CD1c-positive myeloid dendritic cell (primary cell): ENCODE measurements around the gene FSCN2.

Experiments used
- DNase-seq: peaks from one replicate; pipeline ENCODE4 v3.0.0-alpha.2; 2016; ENCODE audit errors: extremely low spot score

FSCN2 gene

DNA sequence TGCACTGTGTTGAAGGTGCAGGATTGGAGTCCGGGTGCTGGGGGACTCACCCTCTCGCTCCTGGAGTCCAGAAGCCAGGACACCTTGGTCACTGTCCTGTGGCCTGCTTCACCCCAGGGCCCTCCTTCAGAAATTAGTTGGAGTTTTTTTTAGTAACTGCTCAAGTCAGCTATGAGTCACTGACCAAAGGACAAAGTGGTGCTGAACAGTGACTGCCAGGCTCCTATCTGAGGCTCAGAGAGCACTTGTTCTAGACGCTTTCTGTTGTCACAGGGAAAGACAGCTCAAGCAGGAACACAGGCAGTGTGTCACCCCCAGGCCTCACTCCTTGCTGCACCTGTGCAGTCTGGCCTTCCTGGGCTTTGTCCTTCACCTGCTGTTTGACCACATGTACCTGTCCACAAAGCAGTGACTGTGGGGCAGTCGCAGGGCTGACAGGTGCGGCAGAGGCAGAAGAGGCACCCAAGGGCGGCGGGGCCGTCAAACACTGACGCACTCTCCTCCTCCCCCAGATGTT is 28.1 kb downstream of the FSCN2 start:
- DNase-seq: no peak

DNA sequence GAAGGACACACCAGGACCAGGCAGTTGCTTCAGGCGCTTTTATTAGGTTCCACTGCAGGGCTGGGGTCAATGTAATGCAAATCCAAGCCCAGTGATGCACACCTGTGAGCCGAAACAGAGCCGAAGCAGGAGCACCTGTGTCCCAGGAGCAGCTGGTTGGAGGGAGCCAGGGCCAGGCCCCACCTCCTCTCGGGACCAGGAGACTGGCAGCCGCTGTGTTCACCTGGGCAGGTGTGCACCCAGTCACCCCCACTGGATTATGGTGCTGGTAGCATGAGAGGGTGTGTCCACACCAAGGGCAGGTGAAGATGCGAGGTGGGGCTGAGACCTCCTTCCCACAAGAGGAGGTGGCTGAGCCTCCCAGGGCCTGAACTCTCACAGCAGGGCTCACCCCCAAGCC is 28.7 kb downstream of the FSCN2 start:
- no peak for DNase-seq

DNA sequence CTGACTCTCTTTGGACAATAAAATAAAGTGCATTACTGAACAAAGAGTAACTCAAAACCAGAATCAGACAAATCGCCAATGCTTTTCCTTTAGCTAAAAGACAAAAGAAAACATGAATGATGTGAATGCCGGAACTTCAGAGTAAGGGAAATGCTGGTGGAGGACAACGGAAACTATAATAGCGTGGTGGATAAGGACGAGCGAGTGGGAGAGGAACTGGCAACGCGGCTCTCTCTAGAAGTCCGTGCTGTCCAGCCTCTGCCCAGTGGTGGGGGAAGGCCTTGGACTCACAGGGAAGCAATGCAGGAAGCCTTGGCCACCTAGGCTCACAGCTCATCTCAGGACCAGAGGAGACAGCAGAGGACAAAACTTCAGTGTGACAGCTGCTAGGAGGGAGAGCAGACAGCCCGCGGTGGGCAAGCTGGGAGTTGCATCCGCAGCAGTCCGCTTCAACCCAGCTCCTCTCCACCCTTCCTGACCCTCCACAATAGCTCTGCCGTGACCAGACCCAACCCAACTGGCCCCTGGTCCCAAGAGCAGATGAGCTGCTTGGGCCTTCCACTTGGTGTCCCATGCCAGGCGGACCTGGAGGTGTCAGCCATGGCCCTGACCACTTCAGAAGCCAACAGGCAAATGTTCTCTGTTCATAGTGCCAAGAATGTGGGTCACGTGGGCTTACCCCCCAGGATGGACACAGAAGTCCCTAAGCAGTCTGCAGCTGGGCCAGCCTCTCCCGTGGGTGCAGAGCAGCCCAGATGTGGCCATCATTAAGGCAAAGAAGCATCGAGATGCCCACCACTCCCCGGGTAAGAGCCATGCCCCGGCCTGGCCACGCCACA is 29.3 kb downstream of the FSCN2 start:
- no peak for DNase-seq

DNA sequence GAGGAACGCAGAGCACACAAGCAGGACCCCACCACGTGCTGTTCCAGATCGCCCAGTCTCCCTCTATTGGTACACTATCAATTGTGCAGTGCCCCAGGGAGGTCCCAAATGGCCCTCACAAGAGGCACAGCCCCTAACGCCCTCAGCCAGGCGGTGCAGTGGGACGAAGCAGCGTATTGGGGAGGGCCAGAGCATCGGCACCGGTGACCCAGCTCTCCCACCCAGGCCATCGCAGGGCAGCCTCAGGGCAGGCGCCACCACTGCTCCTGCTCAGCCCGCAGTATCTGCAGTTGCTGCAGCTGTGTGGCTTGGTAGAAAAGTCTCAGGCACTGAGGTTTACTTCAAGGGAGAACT is 29.9 kb downstream of the FSCN2 start:
- DNase-seq: no peak

DNA sequence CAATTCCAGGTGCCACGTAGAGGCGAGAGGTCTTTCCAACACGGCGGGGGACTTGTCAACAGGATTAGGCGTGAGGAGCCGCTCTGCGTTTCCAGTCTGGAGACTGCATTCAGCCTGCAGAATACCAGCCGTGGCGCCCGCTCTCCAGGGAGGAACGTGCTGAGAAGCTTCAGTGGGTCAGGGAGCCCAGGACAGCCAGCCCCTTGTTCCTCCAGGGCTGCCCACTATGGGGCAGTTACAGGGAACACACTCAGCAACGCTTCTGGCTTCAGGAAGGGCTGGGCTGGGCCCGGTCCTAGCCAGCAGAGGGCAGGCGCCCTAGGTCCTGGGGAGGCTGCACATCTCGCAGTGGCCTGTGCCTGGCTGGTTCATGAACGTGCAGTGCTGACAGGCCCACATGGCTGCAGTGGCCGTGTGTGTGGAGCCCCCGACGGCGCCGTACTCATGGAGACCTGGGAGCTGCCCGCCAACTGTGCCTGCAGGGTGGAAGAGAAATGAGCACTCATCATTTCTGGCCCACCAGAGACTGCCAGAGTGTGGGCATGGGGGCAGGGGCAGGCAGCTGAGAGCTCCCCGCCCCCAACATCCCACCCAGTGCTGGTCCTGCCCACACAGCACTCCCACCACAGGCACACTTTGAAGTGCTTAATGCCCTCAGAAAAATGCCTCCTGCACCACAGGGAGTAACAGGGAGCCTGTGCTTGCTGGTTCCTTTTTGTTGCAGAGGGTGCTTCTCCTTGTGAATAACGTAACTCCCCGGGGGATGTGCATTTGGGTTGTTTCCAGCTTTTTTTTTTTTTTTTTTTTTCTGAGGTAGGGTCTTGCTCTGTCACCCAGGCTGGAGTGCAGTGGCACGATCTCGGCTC is 31.0 kb downstream of the FSCN2 start:
- DNase-seq: peak; percentile 32

DNA sequence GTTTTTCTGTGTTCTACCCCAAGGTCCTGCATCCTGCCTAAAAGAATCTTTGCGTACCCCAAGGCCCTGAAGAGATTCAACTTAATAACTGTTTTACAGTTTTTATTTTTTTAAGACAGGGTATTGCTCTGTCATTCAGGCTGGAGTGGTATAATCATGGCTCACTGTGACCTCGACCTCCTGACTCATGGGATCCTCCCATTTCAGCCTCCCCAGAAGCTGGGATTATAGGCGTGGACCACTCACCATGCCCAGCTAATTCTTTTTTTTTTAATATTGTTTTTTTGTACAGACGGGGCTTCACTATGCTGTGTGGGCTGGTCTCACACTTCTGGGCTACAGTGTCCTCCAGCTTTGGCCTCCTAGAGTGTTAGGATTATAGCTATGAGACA is 33.3 kb downstream of the FSCN2 start:
- no peak for DNase-seq

DNA sequence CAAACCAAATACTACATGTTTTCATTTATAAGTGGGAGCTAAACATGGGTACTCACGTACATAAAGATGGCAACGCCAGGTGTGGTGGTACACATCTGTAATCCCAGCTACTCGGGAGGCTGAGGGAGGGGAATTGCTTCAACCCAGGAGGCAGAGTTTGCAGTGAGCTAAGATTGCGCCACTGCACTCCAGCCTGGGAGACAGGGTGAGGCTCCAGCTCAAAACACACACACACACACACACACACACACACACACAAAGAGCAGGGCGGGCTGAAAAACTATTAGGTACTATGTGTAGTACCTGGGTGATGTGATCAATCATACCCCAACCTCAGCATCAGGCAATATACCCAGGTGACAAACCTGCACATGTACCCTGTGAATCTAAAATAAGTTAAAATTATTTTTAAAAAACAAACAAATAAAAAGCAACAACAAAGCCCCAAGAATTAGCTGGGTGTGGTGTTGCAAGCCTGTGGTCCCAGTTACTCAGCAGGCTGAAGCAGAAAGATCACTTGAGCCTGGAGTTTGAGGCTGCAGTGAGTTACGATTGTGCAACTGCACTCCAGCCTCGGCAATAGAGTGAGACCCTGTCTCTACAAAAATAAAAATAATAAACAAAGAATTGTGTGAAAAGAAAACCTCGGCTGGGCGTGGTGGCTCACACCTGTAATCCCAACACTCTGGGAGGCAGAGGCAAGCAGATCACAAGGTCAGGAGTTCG is 35.8 kb downstream of the FSCN2 start:
- DNase-seq: no peak

DNA sequence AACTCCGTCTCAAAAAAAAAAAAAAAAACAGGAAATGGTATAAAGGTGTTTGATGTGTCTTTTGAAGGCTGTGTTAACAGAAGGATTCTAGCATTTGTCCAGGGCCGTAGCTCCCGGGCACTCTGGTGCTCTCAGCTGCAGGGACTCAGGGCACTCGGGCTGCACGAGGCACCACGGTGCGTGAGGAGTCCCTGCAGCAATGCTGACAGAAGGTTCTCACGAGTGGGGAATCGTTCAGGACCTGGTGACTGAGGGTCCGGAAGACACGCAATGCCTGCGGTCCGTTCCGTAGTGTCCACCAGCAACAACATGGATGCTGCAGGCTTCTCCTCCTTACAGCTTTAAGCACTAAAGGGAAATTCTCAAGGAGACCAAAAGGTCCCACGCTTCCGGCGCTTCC is 36.6 kb downstream of the FSCN2 start:
- DNase-seq: no peak

DNA sequence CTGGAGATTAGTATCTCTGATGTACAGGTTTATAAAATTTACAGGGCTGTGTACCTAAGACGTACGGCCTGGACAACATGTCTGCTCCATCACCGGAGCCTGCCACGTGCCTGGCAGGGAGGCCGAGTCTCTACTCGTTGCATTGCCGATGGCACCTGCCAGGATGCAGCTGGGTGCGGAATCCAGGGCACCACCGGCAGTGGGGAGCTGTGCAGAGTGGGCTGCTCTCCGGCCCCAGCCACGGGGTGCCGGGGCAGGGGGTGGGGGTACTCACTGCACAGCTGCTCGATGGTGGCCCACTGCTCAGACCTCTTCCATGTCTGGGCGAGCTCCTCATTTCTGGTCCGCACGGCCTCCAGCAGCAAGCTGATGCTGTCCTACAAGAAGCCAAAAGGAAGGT is 37.1 kb downstream of the FSCN2 start:
- DNase-seq: no peak

DNA sequence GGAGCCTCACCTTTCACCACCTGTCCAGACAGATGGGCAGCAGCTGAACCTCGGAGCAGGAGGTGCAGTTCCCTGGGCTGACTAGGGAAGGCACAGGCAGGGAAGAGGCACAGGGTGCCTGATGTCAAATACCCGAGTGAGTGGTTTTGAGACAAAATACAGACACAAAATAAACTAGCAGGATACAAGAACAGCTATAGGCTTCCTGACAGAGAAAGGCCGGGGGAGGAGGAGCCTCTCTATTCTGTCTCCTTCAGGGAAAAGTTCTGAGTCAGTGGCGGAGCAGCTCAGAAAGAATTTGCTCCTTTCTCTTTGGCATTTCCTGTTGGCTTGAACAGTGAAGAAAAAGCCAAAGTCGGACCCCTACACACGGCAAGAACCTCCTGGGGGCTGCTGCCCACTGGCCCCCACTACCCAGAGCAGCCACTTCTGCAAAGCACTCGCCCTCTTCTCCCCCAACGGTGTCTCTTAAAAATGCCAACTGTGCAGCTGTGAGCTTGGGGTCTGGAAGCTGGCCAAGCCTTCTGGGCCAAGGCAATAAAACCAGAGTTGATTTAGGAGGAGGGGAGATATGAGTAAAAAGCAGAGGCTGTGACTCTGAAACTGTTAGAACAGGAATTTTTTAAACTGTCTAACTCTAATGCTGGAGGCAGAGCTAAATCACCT is 38.4 kb downstream of the FSCN2 start:
- no peak for DNase-seq

DNA sequence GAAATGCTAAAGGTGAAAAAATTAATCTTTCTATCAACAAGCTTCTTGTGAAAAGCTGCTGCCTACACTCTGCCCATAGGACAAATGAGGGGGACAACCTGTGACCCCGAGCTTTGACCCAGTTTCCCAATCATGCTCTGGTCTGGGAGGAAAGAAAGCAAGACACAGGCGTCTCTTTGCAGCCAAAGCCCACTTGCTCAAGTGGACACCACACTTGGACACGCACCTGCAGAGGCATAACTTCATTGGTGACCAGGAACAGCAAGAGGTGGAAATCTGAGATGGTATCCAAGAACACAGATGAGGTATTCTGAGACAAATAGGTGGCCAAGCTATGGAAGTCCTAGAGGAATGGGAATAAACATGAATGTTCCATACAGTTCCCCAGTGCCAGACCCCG is 39.0 kb downstream of the FSCN2 start:
- DNase-seq: no peak

DNA sequence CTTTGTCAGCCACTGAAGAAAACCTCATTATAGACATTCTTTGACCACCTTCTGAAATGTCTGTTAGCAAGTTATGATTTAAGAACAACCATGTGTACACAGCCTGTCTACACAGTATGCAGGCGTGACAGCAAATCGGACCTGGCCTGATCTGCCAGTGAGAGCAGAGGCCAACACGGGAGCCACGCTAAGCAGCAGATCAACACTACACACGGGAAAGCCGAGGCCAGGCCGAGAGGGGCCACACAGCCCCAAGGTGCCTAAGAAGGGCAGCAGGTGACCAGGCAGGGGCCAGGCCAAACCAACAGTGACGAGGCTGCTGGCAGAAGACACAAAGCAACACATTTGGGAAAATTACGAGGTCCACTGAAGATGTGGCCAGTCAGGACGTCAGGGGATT is 40.2 kb downstream of the FSCN2 start:
- no peak for DNase-seq

DNA sequence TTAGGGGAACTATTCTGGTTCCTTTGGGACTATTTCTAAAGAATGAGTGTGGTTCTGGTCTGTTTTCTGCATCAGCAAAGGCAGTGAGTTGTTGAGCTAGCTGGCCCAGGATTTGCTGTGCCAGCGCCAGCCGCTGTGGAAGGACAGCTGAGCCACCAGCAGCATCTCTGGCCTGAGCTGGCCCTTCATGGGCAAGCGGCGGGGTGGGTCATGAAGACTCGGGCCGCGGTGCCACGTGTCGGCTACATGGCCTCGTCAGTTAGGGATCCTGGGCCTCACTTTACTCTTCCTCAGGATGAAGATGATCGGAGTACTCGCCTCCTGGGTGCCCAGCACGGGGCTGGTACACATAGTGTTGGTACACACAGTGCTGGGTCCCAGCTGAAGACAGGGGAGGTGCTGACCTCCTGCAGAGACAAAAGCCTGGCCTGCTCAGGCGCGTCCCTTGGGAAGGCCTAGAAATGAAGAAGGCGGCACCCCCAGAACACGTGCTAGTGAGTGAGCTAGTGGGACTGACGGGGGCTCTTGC is 41.9 kb downstream of the FSCN2 start:
- DNase-seq: no peak

DNA sequence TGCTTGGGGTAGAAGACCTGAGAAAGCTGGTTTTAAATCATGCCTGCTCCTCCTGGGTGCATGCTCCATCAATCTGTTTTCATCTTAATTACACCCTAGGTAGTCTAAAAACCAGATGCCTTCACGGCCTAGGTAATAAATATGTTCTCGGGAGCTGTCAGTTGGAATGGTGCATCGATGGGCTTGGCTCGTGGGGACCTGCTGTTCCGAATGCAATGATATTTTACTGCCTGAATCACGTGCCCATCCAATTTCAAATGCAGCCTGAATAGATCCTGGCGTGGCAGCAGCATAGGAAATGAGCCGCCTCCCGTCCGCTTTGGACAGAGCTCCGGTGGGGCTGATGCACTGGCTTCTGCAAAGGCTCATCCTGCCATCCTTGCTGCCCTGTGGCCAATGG is 42.8 kb downstream of the FSCN2 start:
- DNase-seq: no peak

DNA sequence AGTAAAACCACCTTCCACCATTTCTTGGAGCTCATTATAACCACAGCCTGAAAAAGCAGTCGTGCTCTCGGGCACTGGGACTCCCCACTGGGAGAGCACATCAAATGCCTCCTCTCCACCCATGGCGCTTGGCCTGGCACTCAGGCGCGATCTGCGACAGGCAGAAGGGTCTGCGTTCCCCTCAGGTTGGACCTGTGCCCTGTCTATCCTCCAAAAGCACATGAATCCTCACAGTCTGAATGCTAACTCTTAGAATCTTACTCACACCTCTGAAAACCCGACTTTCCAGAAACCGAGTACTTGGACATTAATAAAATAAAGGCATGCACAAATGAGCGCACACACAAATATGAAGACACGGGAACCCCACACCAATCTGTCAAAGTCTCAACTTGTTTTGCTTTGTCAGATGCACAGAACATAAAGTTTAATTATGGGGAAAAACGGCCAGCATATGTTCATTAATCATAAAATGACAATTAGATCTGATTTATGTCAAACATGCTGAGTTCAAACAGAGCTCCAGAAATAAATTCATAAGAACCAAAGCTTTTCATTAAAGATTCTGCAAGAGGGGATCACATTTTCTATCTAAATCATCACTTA is 44.5 kb downstream of the FSCN2 start:
- no peak for DNase-seq

DNA sequence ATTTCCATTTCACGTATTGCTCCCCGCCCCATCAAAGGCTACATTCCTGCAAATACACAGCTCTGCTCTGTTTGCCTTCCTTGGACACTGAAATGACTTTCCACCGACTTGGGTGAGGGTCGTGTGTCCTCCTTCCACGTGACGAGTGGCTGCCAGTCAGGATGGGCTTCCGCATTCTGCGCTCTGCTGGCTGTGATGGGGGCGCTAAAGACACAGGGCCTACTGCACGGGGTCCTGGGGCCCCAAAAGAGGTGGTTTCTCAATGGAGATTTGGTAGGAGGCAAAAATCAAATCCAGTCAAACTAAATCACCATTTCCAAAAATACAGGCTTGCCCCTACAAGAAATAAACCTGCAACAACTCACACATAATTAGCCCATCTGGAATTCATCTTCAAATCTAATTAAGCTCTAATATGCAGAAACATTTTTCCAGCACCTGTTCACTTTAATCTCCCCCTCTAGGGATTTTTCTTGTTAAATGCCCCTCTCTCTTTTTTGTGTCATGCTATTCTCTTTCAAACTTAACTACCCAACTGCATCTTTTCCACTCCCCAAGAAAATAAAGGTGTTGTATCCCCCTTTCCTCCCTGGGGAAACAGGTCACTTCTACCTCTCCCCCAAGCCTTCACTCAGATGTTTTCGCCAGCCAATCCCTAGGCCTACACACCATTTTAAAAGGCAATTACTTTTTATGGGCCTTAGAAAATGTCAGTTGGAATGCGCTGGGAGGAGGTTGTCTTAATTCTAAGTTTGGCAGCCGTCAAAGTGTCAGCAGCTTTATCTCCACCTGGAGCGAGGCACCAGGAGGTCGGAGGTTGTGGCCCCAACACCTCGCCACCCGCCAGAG is 45.8 kb downstream of the FSCN2 start:
- no peak for DNase-seq

DNA sequence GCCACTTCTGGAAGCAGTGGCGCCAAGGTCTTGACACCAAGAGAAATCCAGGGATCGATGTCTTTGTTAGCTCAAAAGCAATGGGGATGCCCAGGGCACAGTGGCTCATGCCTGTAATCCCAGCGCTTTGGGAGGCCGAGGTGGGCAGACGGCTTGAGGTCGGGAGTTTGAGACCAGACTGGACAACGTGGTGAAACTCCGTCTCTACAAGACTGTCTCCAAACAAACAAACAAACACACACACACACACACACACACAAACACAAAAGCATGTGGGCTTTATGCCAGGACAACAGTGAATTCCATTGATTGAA is 46.4 kb downstream of the FSCN2 start:
- no peak for DNase-seq

DNA sequence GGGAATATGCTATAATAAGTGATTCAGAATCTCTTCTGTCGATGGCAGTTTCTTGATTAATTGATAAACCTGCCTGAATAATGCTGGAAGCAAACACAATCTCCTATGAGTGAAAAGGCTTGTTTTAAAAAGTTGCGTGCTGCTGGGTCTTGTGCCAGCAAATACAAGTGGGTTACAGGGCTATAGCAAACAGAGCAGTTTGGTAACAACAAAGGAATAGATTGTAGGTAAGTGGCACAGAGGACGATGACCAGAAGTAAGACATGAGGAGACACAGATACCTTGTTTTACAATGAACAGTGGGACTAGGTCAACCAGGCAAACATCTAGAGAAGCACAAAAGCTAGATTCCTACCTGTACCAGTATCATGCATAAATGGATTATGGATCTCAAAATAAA is 47.7 kb downstream of the FSCN2 start:
- no peak for DNase-seq

DNA sequence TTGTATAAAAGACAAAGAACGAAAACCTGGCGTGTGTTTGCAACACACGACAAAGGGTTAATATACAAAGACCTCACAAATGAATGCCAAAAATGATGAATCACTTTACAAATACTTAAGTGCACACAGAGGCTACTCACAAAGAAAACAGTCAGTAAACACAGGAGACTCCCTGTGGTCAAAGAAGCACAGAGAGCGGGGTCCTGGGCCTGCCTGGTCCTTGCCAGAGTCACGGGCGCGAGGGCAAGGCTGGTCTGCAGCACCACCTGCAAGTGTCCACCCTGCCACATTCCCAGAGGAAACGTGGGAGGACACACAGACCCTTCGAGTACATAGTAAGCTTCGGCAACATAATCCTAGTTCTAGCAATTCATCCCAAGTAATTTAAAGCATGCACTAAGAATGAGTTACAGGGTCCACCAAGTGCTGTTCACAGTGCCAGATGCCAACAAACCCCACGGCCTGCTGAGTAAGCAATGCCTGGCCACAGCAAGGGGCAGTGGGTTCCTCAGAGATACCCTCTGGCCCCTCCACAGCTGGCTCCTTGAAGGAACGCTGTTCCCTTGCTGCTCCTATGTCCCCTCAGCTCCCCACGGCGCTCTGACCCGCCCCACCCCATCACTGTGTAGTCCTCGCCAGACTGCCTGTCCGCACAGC is 48.6 kb downstream of the FSCN2 start:
- DNase-seq: no peak
